HepG2 (cell line): ENCODE data around the gene CRYZL1. TPM values are rescaled to one million over a fixed set of nuclear protein-coding genes. Genes with fewer than 3 reads are reported as not detected.

Experiments used
- ELF3 ChIP-seq: IDR thresholded peaks from 2 replicates; pipeline ENCODE4 v1.6.1; 2016; ENCODE audit warnings: missing genetic modification reagents, missing compliant biosample characterization
- ELF4 ChIP-seq: sonication (generic); formaldehyde crosslinking; IDR thresholded peaks from 2 replicates; pipeline ENCODE4 v1.5.0; 2020; ENCODE audit warnings: missing genetic modification reagents, mild to moderate bottlenecking, moderate library complexity, borderline replicate concordance
- FOSL1 ChIP-seq: sonication (generic); formaldehyde crosslinking; IDR thresholded peaks from 2 replicates; pipeline ENCODE4 v1.9.0; 2021; ENCODE audit warnings: missing genetic modification reagents, borderline replicate concordance
- HCFC1 ChIP-seq: fragments of 150-350 bp; IDR thresholded peaks from 2 replicates; pipeline ENCODE4 v1.6.1; 2014; ENCODE audit warnings: low read depth, low read length
- KAT7 ChIP-seq: IDR thresholded peaks from 2 replicates; pipeline ENCODE4 v1.6.1; 2018; ENCODE audit warnings: borderline replicate concordance, missing compliant biosample characterization
- NFIC ChIP-seq: IDR thresholded peaks from 2 replicates; pipeline ENCODE4 v1.6.1; 2012; ENCODE audit warnings: mild to moderate bottlenecking, low read length, inconsistent platforms
- NPAS2 ChIP-seq: sonication (generic); formaldehyde crosslinking; IDR thresholded peaks from 2 replicates; pipeline ENCODE4 v1.8.0; 2022; ENCODE audit warnings: mild to moderate bottlenecking, missing genetic modification reagents, borderline replicate concordance
- SAP130 ChIP-seq: IDR thresholded peaks from 2 replicates; pipeline ENCODE4 v1.6.1; 2016; ENCODE audit warnings: low read depth
- SATB2 ChIP-seq: sonication (generic); formaldehyde crosslinking; IDR thresholded peaks from 2 replicates; pipeline ENCODE4 v1.5.0; 2020; ENCODE audit warnings: missing genetic modification reagents
- SNAPC2 ChIP-seq: sonication (generic); formaldehyde crosslinking; IDR thresholded peaks from 2 replicates; pipeline ENCODE4 v1.8.1; 2022; ENCODE audit warnings: mild to moderate bottlenecking, missing genetic modification reagents
- SUZ12 ChIP-seq: fragments of 150-350 bp; IDR thresholded peaks from 2 replicates; pipeline ENCODE4 v1.6.1; 2014; ENCODE audit warnings: low read depth, low read length
- TCF7 ChIP-seq: sonication (generic); IDR thresholded peaks from 2 replicates; pipeline ENCODE4 v1.6.1; 2016; ENCODE audit warnings: antibody characterized with exemption, low read depth
- TOPORS ChIP-seq: sonication (generic); formaldehyde crosslinking; IDR thresholded peaks from 2 replicates; pipeline ENCODE4 v1.8.0; 2023; ENCODE audit warnings: mild to moderate bottlenecking, missing genetic modification reagents
- ZIK1 ChIP-seq: sonication (generic); formaldehyde crosslinking; IDR thresholded peaks from 2 replicates; pipeline ENCODE4 v1.5.0; 2020; ENCODE audit warnings: mild to moderate bottlenecking, low read depth, missing genetic modification reagents, borderline replicate concordance
- polyA plus RNA-seq, 8 experiments: library from polyadenylated mRNA; depleted of rRNA in 3 of 8; stranded (reverse) in 7 of 8; unstranded in 1 of 8; fragments of >200 nt; fragmentation: Illumina TruSeq in 4 of 8; extraction: Trizol in 4 of 8; gene quantifications; 2 replicates each; pipeline versions ENCODE4 v1.2.1 to v1.2.3, GENCODE V29; 2011 to 2016; ENCODE audit warnings: low read depth in 4 of 8, missing spikeins in 1 of 8, mixed read lengths in 1 of 8; ENCODE audit not compliant: insufficient read depth in 1 of 8
- total RNA-seq, 5 experiments: library from RNA; depleted of rRNA; stranded (reverse); fragments of >200 nt; fragmentation: Illumina TruSeq; extraction: Trizol; gene quantifications; 2 replicates each; pipeline ENCODE4 v1.2.3, GENCODE V29; 2016; ENCODE audit warnings: low read depth in 1 of 5
- TF ChIP-seq, protein P1 (sequence below): sonication (generic); formaldehyde crosslinking; IDR thresholded peaks from 2 replicates; pipeline ENCODE4 v1.8.0; 2022; ENCODE audit warnings: missing genetic modification reagents, mild to moderate bottlenecking, moderate library complexity, borderline replicate concordance
- TF ChIP-seq, protein P2 (sequence below): sonication (generic); formaldehyde crosslinking; IDR thresholded peaks from 2 replicates; pipeline ENCODE4 v1.4.0; 2020; ENCODE audit warnings: missing genetic modification reagents
- TF ChIP-seq, protein P3 (sequence below): sonication (generic); formaldehyde crosslinking; IDR thresholded peaks from one replicate; pipeline ENCODE4 v1.5.1; 2020; ENCODE audit warnings: mild to moderate bottlenecking, missing genetic modification reagents; ENCODE audit errors: not compliant biosample characterization
- TF ChIP-seq, protein P4 (sequence below): sonication (generic); formaldehyde crosslinking; IDR thresholded peaks from 2 replicates; pipeline ENCODE4 v1.4.0; 2020; ENCODE audit warnings: low read depth, mild to moderate bottlenecking, missing genetic modification reagents

CRYZL1 gene
- total and polyA plus RNA-seq, 2 of the 13 experiments (the other 11 are each of a cell fraction or from before 2014, with no cell fraction given), result 20.3 to 27.7 TPM

DNA sequence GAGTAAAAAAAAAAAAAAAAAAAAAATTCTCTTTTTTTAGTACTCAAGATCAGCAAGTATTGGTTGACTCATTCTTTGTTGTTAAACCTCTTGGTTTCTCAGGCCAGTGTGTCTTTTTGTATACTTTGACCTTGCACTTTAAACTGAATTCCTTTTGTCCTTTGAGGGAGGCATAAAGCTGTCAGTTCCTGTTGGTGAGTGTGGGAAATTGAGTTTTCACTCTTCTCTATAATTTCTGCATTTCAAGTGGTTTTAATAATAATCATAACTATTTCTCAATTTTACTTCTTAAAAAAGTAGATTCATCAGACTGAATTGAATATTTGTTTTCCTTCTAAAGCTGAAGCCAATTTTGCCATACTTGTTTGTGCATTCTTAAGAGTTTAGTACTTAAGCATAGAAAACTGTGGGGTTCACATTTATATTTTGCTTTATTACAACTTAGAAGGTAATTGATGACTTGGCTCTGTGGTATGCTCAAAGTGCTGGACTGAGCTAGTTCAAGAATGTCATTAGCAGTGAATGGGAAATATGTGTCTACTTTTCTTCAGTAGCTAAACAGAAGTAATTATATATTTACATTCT lies 44.2 kb upstream of the CRYZL1 start (continued):
- TF ChIP-seq, protein P1, sequence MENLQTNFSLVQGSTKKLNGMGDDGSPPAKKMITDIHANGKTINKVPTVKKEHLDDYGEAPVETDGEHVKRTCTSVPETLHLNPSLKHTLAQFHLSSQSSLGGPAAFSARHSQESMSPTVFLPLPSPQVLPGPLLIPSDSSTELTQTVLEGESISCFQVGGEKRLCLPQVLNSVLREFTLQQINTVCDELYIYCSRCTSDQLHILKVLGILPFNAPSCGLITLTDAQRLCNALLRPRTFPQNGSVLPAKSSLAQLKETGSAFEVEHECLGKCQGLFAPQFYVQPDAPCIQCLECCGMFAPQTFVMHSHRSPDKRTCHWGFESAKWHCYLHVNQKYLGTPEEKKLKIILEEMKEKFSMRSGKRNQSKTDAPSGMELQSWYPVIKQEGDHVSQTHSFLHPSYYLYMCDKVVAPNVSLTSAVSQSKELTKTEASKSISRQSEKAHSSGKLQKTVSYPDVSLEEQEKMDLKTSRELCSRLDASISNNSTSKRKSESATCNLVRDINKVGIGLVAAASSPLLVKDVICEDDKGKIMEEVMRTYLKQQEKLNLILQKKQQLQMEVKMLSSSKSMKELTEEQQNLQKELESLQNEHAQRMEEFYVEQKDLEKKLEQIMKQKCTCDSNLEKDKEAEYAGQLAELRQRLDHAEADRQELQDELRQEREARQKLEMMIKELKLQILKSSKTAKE (CRISPR knock-in tag), result no peak
- TF ChIP-seq KAT7 (CRISPR knock-in tag), result no peak
- no peak for TF ChIP-seq SATB2
- no peak for TF ChIP-seq TOPORS (CRISPR knock-in tag)
- TF ChIP-seq SUZ12, result no peak
- TF ChIP-seq ELF4 (CRISPR knock-in tag), result no peak
- peak; percentile 45; the same call in 1 of the 2 replicates for TF ChIP-seq NFIC
- TF ChIP-seq NPAS2 (CRISPR knock-in tag), result no peak
- TF ChIP-seq ELF3 (CRISPR knock-in tag), result peak; percentile 57
- TF ChIP-seq TCF7, result no peak
- TF ChIP-seq SNAPC2 (CRISPR knock-in tag), result no peak
- TF ChIP-seq, protein P2, sequence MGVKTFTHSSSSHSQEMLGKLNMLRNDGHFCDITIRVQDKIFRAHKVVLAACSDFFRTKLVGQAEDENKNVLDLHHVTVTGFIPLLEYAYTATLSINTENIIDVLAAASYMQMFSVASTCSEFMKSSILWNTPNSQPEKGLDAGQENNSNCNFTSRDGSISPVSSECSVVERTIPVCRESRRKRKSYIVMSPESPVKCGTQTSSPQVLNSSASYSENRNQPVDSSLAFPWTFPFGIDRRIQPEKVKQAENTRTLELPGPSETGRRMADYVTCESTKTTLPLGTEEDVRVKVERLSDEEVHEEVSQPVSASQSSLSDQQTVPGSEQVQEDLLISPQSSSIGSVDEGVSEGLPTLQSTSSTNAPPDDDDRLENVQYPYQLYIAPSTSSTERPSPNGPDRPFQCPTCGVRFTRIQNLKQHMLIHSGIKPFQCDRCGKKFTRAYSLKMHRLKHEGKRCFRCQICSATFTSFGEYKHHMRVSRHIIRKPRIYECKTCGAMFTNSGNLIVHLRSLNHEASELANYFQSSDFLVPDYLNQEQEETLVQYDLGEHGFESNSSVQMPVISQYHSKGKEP (CRISPR knock-in tag), result no peak
- no peak for TF ChIP-seq ZIK1
- no peak for TF ChIP-seq FOSL1
- peak; percentile 43 for TF ChIP-seq SAP130 (CRISPR knock-in tag)
- TF ChIP-seq, protein P3, sequence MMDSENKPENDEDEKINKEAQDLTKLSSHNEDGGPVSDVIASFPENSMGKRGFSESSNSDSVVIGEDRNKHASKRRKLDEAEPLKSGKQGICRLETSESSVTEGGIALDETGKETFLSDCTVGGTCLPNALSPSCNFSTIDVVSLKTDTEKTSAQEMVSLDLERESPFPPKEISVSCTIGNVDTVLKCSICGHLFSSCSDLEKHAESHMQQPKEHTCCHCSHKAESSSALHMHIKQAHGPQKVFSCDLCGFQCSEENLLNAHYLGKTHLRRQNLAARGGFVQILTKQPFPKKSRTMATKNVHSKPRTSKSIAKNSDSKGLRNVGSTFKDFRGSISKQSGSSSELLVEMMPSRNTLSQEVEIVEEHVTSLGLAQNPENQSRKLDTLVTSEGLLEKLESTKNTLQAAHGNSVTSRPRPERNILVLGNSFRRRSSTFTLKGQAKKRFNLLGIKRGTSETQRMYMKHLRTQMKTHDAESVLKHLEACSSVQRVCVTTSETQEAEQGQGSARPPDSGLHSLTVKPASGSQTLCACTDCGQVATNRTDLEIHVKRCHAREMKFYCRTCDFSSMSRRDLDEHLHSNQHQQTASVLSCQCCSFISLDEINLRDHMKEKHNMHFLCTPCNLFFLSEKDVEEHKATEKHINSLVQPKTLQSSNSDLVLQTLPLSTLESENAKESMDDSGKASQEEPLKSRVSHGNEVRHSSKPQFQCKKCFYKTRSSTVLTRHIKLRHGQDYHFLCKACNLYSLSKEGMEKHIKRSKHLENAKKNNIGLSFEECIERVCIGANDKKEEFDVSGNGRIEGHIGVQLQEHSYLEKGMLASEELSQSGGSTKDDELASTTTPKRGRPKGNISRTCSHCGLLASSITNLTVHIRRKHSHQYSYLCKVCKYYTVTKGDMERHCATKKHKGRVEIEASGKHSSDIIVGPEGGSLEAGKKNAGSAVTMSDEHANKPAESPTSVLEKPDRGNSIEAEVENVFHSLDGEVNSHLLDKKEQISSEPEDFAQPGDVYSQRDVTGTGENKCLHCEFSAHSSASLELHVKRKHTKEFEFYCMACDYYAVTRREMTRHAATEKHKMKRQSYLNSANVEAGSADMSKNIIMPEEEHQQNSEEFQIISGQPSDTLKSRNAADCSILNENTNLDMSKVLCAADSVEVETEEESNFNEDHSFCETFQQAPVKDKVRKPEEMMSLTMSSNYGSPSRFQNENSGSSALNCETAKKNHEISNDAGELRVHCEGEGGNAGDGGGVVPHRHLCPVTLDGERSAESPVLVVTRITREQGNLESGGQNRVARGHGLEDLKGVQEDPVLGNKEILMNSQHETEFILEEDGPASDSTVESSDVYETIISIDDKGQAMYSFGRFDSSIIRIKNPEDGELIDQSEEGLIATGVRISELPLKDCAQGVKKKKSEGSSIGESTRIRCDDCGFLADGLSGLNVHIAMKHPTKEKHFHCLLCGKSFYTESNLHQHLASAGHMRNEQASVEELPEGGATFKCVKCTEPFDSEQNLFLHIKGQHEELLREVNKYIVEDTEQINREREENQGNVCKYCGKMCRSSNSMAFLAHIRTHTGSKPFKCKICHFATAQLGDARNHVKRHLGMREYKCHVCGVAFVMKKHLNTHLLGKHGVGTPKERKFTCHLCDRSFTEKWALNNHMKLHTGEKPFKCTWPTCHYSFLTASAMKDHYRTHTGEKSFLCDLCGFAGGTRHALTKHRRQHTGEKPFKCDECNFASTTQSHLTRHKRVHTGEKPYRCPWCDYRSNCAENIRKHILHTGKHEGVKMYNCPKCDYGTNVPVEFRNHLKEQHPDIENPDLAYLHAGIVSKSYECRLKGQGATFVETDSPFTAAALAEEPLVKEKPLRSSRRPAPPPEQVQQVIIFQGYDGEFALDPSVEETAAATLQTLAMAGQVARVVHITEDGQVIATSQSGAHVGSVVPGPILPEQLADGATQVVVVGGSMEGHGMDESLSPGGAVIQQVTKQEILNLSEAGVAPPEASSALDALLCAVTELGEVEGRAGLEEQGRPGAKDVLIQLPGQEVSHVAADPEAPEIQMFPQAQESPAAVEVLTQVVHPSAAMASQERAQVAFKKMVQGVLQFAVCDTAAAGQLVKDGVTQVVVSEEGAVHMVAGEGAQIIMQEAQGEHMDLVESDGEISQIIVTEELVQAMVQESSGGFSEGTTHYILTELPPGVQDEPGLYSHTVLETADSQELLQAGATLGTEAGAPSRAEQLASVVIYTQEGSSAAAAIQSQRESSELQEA (CRISPR knock-in tag), result no peak
- TF ChIP-seq, protein P4, sequence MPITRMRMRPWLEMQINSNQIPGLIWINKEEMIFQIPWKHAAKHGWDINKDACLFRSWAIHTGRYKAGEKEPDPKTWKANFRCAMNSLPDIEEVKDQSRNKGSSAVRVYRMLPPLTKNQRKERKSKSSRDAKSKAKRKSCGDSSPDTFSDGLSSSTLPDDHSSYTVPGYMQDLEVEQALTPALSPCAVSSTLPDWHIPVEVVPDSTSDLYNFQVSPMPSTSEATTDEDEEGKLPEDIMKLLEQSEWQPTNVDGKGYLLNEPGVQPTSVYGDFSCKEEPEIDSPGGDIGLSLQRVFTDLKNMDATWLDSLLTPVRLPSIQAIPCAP (CRISPR knock-in tag), result no peak
- TF ChIP-seq HCFC1, result no peak
